ENCODE results near the gene SRPX2.
"Not testable (repeated sequence)": the region's sequence is repeated elsewhere in the genome, so short reads cannot be mapped to it uniquely, and the experiment has no call there.

Gene SRPX2

DNA sequence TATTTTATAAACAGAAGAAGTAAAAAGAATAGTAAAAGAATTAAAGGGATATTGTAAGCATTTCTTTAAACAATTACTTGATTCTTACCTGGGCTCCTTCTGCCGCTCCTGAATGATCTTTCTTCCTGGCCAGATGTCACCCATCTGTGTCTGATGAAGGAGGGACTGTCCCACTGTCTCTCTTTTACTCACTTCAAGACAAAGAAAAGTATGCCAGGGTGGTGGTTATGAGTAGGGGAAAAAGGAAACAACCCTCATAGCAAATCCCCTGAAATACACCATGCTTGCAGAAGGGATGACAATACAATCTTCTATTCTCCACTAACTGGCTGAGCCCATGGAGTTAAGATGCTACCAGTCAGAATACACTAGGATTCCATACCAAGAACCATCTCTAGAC lies 56.8 kb downstream of the SRPX2 start:
- DNase-seq (ENCODE audit: low read depth in 2 of 2), result no peak

DNA sequence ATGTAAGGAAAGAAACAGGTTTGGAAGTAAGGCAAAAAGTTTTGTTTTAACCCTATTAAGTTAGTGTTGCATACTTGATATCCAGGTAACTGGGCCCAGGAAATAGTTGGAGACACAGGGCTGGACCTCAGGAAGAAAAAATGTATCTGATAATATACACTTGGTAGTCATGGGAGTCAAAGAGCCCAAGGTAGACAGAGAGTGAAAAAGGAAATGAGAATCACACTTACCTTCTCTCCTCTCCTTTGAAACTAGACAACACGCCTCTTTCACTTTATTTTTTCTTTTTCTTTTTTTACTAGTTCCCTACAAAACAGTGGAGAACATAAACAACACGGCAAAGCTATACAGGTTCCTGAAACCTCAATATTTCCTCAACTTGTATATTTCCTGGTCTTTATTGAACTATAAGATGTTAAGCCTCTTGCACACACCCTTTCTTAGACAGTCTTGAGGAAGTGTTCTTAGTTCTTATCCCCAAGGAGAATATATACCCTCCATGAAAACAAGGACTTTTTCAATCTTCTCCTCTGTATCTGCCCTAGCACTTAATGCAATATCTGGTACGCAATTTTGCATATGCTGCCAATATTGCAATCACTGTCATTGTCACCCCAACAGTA lies 60.7 kb downstream of the SRPX2 start:
- no peak for DNase-seq (ENCODE audit: low read depth in 2 of 2)

GRCh38 chrX:100710816-100711215 lies 66.8 kb downstream of the SRPX2 start:
- DNase-seq (ENCODE audit: low read depth in 2 of 2), result no peak

- no peak for DNase-seq (ENCODE audit: low read depth in 2 of 2)
These were observed 73.4 kb downstream of the SRPX2 start for GRCh38 chrX:100717363-100717762.

- no peak for DNase-seq (ENCODE audit: low read depth in 2 of 2)
These were observed 75.1 kb downstream of the SRPX2 start for GRCh38 chrX:100719139-100719538.

GRCh38 chrX:100720301-100720700 lies 76.3 kb downstream of the SRPX2 start:
- no peak for DNase-seq (ENCODE audit: low read depth in 2 of 2)

- DNase-seq (ENCODE audit: low read depth in 2 of 2), result no peak
These were observed 77.3 kb downstream of the SRPX2 start for GRCh38 chrX:100721328-100721727.

GRCh38 chrX:100724006-100724405 lies 80.0 kb downstream of the SRPX2 start:
- DNase-seq (ENCODE audit: low read depth in 2 of 2), result not testable (repeated sequence)

All from stimulated activated CD4-positive, alpha-beta T cell treated with anti-CD3 and anti-CD28 coated beads, Interleukin-1b, Interleukin-23, amount 100 ng/mL, for 1 hour (primary cell).